C4-2B (cell line): ENCODE data around the gene MROH7.

Experiments used
- H3K27ac ChIP-seq: fragments of 450-650 bp; 2 replicates; pipeline ENCODE4 v1.5.1; 2017
- ZFX ChIP-seq: fragments of 450-650 bp; IDR thresholded peaks from 2 replicates; pipeline ENCODE4 v1.6.1; 2017
- TF ChIP-seq, protein P1 (sequence below): fragments of 450-650 bp; conservative IDR thresholded peaks from 2 replicates; pipeline ENCODE4 v1.5.1; 2017; ENCODE audit warnings: mild to moderate bottlenecking

Gene MROH7

DNA sequence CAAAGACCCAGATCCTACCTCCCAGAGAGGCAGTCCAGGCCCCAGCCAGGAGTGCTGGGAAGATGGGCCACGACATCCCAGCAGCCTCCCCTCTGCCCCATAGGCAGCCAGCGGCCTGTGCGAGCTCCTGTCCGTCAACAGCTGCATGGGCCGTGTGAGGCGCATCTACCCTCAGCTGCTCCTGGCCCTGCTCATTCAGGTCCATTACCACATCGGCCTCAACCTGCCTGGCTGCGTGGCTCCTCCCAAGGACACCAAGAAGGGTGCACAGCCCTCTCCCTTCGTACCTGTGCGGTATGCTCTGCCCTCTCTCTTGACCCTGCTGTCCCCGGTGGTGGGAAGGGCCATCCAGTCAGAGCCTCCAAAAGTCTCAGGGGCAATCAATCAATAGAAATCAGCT lies 44.6 kb downstream of the MROH7 start:
- no peak overlapping the region for H3K27ac ChIP-seq
- no peak for TF ChIP-seq ZFX
- TF ChIP-seq, protein P1, sequence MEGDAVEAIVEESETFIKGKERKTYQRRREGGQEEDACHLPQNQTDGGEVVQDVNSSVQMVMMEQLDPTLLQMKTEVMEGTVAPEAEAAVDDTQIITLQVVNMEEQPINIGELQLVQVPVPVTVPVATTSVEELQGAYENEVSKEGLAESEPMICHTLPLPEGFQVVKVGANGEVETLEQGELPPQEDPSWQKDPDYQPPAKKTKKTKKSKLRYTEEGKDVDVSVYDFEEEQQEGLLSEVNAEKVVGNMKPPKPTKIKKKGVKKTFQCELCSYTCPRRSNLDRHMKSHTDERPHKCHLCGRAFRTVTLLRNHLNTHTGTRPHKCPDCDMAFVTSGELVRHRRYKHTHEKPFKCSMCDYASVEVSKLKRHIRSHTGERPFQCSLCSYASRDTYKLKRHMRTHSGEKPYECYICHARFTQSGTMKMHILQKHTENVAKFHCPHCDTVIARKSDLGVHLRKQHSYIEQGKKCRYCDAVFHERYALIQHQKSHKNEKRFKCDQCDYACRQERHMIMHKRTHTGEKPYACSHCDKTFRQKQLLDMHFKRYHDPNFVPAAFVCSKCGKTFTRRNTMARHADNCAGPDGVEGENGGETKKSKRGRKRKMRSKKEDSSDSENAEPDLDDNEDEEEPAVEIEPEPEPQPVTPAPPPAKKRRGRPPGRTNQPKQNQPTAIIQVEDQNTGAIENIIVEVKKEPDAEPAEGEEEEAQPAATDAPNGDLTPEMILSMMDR: no peak

DNA sequence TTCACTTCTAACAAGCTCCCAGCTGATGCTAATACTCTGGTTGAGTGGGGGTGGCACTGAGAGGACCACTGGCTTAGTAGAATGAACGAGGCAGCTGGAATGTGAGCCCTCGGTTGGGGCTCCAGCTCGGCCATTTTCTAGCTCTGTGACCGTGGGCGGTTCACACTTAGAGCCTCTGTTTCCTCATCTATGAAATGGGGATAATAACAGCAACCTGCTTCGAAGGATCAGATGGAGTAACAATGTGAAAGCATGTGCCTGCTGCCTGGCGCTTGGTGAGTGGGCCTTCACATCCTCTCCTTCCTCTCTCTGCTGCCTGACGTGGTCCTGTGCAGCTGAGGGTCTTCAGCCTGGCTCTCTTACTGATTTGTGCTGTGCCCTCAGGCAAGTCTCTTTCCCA lies 53.2 kb downstream of the MROH7 start:
- H3K27ac ChIP-seq: no peak overlapping the region
- TF ChIP-seq, protein P1: no peak
- TF ChIP-seq ZFX: no peak

DNA sequence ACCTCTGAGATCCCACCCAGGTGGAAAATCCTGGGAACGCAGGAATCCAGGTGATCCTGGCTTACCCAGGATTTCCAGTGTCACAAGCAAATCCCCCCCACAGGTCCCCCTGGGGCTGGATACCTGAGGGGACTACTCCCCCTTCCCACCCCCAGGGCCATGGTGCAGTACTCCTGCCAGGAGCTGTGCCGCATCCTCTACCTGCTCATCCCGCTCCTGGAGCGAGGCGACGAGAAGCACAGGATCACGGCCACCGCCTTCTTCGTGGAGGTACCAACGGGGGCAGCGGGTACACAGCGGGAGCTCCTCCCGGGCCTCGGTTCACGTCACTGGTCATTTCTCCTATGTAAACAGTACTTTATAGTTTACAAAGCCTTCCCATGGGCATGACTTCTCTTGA lies 53.6 kb downstream of the MROH7 start:
- no peak overlapping the region for H3K27ac ChIP-seq
- TF ChIP-seq ZFX: no peak
- TF ChIP-seq, protein P1: no peak

DNA sequence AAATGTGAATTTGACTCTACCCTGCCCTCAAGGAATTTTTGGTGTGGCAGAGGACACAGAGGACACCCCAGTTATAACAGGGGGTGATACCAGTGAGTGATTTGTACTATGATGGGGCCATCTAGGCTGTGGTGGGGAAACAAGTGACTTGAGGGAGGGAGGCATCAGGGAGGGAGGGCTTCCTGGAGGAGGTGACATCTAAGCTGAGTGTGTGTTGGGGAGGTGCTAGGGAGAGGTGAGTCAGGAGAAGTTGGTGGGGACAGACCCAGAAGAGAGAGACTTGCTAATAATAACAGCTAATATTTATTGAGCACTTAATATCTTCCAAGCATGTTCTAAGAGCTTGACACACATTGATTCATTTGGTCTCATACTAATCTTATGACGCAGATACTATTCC lies 54.2 kb downstream of the MROH7 start:
- no peak for TF ChIP-seq ZFX
- TF ChIP-seq, protein P1: no peak
- no peak overlapping the region for H3K27ac ChIP-seq

DNA sequence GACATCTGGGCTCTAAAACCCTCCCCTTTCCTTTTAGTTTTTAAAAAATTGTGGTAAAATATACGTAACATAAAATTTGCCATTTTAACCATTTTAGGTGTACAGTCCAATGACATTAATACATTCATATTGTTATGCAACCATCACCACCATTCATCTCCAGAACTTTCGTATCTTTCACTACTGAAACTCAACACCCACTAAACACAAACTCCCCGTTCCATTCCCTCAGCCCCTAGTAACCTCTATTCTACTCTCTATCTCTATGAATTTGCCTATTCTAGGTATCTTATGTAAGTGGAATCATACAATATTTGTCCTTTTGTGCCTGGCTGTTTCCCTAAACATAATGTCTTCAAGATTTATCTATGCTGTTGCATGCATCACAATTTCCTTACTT lies 54.7 kb downstream of the MROH7 start:
- TF ChIP-seq ZFX: no peak
- TF ChIP-seq, protein P1: no peak

DNA sequence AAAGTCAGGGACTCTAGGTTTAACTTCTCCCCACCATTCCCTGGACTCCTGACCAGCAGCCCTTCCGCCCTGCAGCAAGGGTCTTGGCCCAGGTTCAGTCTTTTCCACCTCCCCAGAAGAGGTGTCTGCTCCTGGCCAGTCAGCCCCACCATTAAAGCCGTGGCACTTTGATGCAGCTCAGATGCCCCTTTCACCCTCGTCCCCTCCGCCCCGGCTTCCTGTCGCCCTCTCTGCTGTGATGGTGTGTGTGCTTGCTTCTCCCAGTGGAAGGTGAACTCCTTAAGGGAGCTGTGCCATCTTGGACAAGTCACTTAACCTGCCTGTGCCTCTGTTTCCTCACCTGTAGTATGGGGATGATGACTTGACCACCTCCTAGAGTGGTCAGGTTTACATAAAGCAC lies 56.3 kb downstream of the MROH7 start:
- H3K27ac ChIP-seq: no peak overlapping the region
- TF ChIP-seq, protein P1: no peak
- TF ChIP-seq ZFX: no peak

More for the DNA sequence above, 54.7 kb downstream of the MROH7 start:
- H3K27ac ChIP-seq: no peak overlapping the region

DNA sequence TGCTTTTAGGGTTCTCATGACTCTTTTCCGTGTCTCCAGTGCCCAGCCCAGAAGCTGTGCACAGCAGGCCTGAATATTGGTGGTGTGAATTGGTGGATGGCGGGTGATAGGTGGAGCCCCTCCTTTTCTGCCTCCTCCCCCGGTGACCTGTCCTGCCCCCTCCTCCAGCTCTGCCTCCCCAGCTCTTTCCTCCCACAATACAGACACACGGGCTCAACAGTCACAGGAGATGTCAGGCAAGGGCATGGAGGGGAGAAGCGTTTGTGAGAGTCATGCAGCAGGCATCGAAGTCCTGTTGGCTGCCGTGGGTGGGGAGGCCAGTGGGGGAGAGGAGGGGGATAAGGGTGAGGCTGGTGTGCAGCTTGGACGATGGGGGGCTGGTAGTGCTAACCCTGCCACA lies 56.8 kb downstream of the MROH7 start:
- H3K27ac ChIP-seq: no peak overlapping the region
- no peak for TF ChIP-seq ZFX

DNA sequence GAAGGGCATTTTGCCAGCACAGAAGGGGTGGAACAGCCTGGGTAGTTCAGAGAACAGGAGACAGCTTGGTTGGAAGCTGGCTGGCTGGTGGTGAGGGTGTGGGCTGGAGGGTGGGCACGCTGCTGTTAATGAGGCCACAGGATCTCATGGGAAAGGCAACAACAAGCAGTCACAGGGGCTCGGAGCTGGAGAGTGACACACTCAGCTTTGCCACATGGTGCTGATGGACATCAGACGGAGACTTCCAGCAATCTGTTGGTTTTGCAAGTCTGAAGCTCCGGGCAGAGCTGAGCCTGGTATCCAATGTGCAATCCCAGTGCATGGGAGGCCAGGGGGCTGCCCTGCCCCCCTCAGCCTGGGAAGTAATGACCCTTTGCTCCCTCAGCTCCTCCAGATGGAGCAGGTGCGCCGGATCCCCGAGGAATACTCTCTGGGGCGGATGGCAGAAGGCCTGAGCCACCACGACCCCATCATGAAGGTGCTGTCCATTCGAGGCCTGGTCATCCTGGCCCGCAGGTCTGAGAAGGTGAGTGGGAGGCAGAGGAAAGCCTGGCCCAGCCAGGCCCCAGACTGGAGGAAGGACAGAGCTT lies 58.4 kb downstream of the MROH7 start:
- no peak for TF ChIP-seq ZFX
- TF ChIP-seq, protein P1: no peak
- H3K27ac ChIP-seq: no peak overlapping the region
